GM12878 (cell line): Measurements from ENCODE around the gene SCMH1. TPM values are rescaled to one million over a fixed set of nuclear protein-coding genes. Genes with fewer than 3 reads are reported as not detected.

ENCODE experiments used
- BACH1 ChIP-seq: fragments of 450-650 bp; IDR thresholded peaks from 2 replicates; pipeline ENCODE4 v1.6.1; 2017; ENCODE audit warnings: mild to moderate bottlenecking, borderline replicate concordance
- CEBPZ ChIP-seq: fragments of 150-350 bp; IDR thresholded peaks from 2 replicates; pipeline ENCODE4 v1.6.1; 2016; ENCODE audit warnings: low read depth, low read length
- EED ChIP-seq: sonication (generic); IDR thresholded peaks from 2 replicates; pipeline ENCODE4 v1.6.1; 2016; ENCODE audit warnings: antibody characterized with exemption, low read depth
- IRF4 ChIP-seq: IDR thresholded peaks from 2 replicates; pipeline ENCODE4 v1.6.1; 2011; ENCODE audit warnings: low read depth, low read length
- MEF2B ChIP-seq: fragments of 450-650 bp; IDR thresholded peaks from 2 replicates; pipeline ENCODE4 v1.6.1; 2018; ENCODE audit warnings: mild to moderate bottlenecking, moderate library complexity; ENCODE audit not compliant: partially characterized antibody, poor library complexity, severe bottlenecking
- MXI1 ChIP-seq: fragments of 150-350 bp; IDR thresholded peaks from 2 replicates; pipeline ENCODE4 v1.6.1; 2011; ENCODE audit warnings: low read depth, mild to moderate bottlenecking, inconsistent platforms, low read length, improper control_type of control experiment
- MYB ChIP-seq: fragments of 150-350 bp; IDR thresholded peaks from 2 replicates; pipeline ENCODE4 v1.6.1; 2014; ENCODE audit warnings: mild to moderate bottlenecking, low read depth, low read length, borderline replicate concordance
- NBN ChIP-seq: fragments of 450-650 bp; IDR thresholded peaks from 2 replicates; pipeline ENCODE4 v1.6.1; 2016
- ZNF24 ChIP-seq: fragments of 450-650 bp; IDR thresholded peaks from 2 replicates; pipeline ENCODE4 v1.6.1; 2017; ENCODE audit warnings: antibody characterized with exemption, mild to moderate bottlenecking
- polyA plus RNA-seq, 11 experiments: library from polyadenylated mRNA; depleted of rRNA in 4 of 11; unstranded in 6 of 11; stranded (reverse) in 5 of 11; fragments of >200 nt; fragmentation: Nextera tagmentation in 4 of 11; fragmentation: Illumina TruSeq in 1 of 11; extraction: Ambion mirVana in 4 of 11; extraction: Trizol in 1 of 11; gene quantifications; 1 replicate in 1 of 11; 2 replicates in 10 of 11; pipeline versions ENCODE4 v1.2.1 to v1.2.3, GENCODE V29; 2011 to 2016; ENCODE audit warnings: inconsistent platforms in 2 of 11, missing spikeins in 2 of 11, low read depth in 1 of 11
- total RNA-seq, 4 experiments: library from RNA; depleted of rRNA in 3 of 4; stranded (reverse); fragments of >200 nt in 3 of 4; fragmentation: Illumina TruSeq in 1 of 4; extraction: Trizol in 1 of 4; gene quantifications; 2 replicates each; pipeline versions ENCODE4 v1.2.1 to v1.2.3, GENCODE V29; 2013 to 2021
- TF ChIP-seq, protein P1 (sequence below): IDR thresholded peaks from 2 replicates; pipeline ENCODE4 v1.6.1; 2011; ENCODE audit warnings: low read depth, low read length, improper control_type of control experiment, borderline replicate concordance
- TF ChIP-seq, protein P2 (sequence below): fragments of 450-650 bp; IDR thresholded peaks from 2 replicates; pipeline ENCODE4 v1.6.1; 2016; ENCODE audit warnings: mild to moderate bottlenecking

The SCMH1 gene
- total and polyA plus RNA-seq, 10 of the 15 experiments (the other 5 are each of a cell fraction or from before 2014, with no cell fraction given), result 7.5 to 44.1 (median 27.8) TPM

- TF ChIP-seq CEBPZ, result no peak
- TF ChIP-seq, protein P1, sequence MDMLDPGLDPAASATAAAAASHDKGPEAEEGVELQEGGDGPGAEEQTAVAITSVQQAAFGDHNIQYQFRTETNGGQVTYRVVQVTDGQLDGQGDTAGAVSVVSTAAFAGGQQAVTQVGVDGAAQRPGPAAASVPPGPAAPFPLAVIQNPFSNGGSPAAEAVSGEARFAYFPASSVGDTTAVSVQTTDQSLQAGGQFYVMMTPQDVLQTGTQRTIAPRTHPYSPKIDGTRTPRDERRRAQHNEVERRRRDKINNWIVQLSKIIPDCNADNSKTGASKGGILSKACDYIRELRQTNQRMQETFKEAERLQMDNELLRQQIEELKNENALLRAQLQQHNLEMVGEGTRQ, result no peak
- TF ChIP-seq, protein P2, sequence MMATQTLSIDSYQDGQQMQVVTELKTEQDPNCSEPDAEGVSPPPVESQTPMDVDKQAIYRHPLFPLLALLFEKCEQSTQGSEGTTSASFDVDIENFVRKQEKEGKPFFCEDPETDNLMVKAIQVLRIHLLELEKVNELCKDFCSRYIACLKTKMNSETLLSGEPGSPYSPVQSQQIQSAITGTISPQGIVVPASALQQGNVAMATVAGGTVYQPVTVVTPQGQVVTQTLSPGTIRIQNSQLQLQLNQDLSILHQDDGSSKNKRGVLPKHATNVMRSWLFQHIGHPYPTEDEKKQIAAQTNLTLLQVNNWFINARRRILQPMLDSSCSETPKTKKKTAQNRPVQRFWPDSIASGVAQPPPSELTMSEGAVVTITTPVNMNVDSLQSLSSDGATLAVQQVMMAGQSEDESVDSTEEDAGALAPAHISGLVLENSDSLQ, result no peak
- no peak for TF ChIP-seq ZNF24
- TF ChIP-seq MYB, result no peak
- TF ChIP-seq EED, result 0 out of 2 replicates have a peak, but pooled peaks have one; percentile 36
- TF ChIP-seq MXI1, result no peak
- 0 out of 2 replicates have a peak, but pooled peaks have one; percentile 33 for TF ChIP-seq IRF4
- no peak for TF ChIP-seq BACH1
- TF ChIP-seq MEF2B, result no peak
- no peak; the same call in 1 of the 2 replicates for TF ChIP-seq NBN
Measured at GRCh38 chr1:41222496-41222895, 19.6 kb downstream of the SCMH1 start (continued).
